Measurements from ENCODE around the gene LARP1.
"Not testable (repeated sequence)": the region's sequence is repeated elsewhere in the genome, so short reads cannot be mapped to it uniquely, and the experiment has no call there.

LARP1 gene

GRCh38 chr5:154817815-154818214 lies 62.6 kb downstream of the LARP1 start:
- Histone ChIP-seq H3K4me1 (ENCODE audit: insufficient read depth, low read length) (no peaks in the 10 kb centered on the region), H2AFZ (ENCODE audit: low read depth, low read length) (no peak overlapping the region), H3K4me3 (ENCODE audit: low read length) (no peak overlapping the region), H3K36me3 (ENCODE audit: insufficient read depth, low read length) (peaks cover 55% of the 10 kb centered on the region), H3K27me3 (ENCODE audit: insufficient read depth, low read length) (no peaks in the 10 kb centered on the region), H3K9me3 (ENCODE audit: low read length) (no peaks in the 10 kb centered on the region)

DNA sequence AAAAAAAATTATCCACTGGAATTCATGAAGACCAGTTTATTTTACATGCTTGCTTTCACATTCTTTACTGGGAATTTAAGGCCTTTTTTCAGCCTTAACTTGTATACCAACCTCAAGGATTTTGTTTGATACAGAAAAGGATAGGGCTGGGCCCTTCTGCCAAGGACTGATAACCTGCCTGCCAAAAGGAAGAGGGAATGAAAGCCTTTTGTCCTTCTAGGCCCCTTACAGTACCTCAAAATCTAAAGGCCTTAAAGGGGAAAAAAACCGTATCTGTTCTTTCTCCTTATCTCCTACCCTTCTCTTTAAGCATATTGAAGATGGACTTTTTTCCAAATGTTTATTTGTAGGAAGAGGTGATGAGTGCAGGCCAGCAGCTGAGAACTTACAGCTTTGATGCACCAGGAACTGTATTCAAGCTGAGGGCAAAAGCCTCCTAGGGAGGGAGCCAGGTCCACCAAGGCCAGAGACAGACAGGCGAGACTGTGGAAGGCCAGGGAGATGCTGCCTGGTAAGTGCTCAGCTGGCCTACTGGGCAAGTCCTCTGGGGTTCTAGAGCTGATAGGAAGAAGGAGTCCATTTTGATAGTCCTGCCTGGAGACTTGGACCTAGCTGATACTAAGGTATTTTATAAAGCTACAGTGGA lies 63.4 kb downstream of the LARP1 start:
- H3K4me1 ChIP-seq (ENCODE audit: insufficient read depth, low read length), result no peaks in the 10 kb centered on the region
- H2AFZ ChIP-seq (ENCODE audit: low read depth, low read length), result no peak overlapping the region
- H3K4me3 ChIP-seq (ENCODE audit: low read length), result no peak overlapping the region
- H3K9me3 ChIP-seq (ENCODE audit: low read length), result no peaks in the 10 kb centered on the region
- peaks cover 52% of the 10 kb centered on the region for H3K36me3 ChIP-seq (ENCODE audit: insufficient read depth, low read length)
- H3K27me3 ChIP-seq (ENCODE audit: insufficient read depth, low read length), result no peaks in the 10 kb centered on the region

- Histone ChIP-seq H2AFZ (ENCODE audit: low read depth, low read length) (no peak overlapping the region), H3K4me1 (ENCODE audit: insufficient read depth, low read length) (no peaks in the 10 kb centered on the region), H3K4me3 (ENCODE audit: low read length) (no peak overlapping the region), H3K27me3 (ENCODE audit: insufficient read depth, low read length) (no peaks in the 10 kb centered on the region), H3K36me3 (ENCODE audit: insufficient read depth, low read length) (peaks cover 50% of the 10 kb centered on the region), H3K9me3 (ENCODE audit: low read length) (no peaks in the 10 kb centered on the region)
These were observed 64.4 kb downstream of the LARP1 start for GRCh38 chr5:154819546-154819945.

DNA sequence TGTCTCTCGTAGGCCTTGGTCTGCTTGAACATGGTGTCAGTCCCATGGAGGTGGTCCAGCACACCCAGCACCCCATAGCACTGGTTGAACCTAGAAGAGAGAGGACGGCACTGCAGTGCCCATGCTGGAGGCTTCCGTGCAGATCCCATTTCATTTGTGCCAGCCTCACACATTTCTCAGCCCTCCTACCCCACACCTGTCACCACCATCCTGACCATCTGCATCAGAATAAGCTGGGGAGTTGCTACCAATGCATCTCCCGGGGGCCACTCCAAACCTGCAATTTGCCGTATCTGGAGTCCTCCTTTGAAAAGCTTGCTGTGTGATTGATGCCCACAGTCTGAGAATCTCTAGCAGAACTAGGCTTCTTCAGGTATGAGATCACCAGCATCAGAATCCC lies 65.2 kb downstream of the LARP1 start:
- Histone ChIP-seq H3K27me3 (ENCODE audit: insufficient read depth, low read length) (no peaks in the 10 kb centered on the region), H3K36me3 (ENCODE audit: insufficient read depth, low read length) (peaks cover 43% of the 10 kb centered on the region), H3K4me3 (ENCODE audit: low read length) (no peak overlapping the region), H3K9me3 (ENCODE audit: low read length) (no peaks in the 10 kb centered on the region), H2AFZ (ENCODE audit: low read depth, low read length) (no peak overlapping the region), H3K4me1 (ENCODE audit: insufficient read depth, low read length) (no peaks in the 10 kb centered on the region)

GRCh38 chr5:154822896-154823295 lies 67.7 kb downstream of the LARP1 start:
- H2AFZ ChIP-seq (ENCODE audit: low read depth, low read length), result not testable (repeated sequence)

GRCh38 chr5:154823605-154824004 lies 68.4 kb downstream of the LARP1 start:
- Histone ChIP-seq H3K4me1 (ENCODE audit: insufficient read depth, low read length) (no peaks in the 10 kb centered on the region), H3K27me3 (ENCODE audit: insufficient read depth, low read length) (no peaks in the 10 kb centered on the region), H2AFZ (ENCODE audit: low read depth, low read length) (no peak overlapping the region), H3K36me3 (ENCODE audit: insufficient read depth, low read length) (peaks cover 27% of the 10 kb centered on the region), H3K9me3 (ENCODE audit: low read length) (no peaks in the 10 kb centered on the region), H3K4me3 (ENCODE audit: low read length) (no peak overlapping the region)

More at GRCh38 chr5:154822896-154823295, 67.7 kb downstream of the LARP1 start:
- H3K27me3 ChIP-seq (ENCODE audit: insufficient read depth, low read length); H3K4me1 ChIP-seq (ENCODE audit: insufficient read depth, low read length); H3K9me3 ChIP-seq (ENCODE audit: low read length); H3K4me3 ChIP-seq (ENCODE audit: low read length): not testable (repeated sequence)
- peaks cover 23% of the 10 kb centered on the region for H3K36me3 ChIP-seq (ENCODE audit: insufficient read depth, low read length)

GRCh38 chr5:154824070-154824469 lies 68.9 kb downstream of the LARP1 start:
- Histone ChIP-seq H3K27me3 (ENCODE audit: insufficient read depth, low read length) (no peaks in the 10 kb centered on the region), H2AFZ (ENCODE audit: low read depth, low read length) (no peak overlapping the region), H3K36me3 (ENCODE audit: insufficient read depth, low read length) (peaks cover 25% of the 10 kb centered on the region), H3K9me3 (ENCODE audit: low read length) (no peaks in the 10 kb centered on the region), H3K4me3 (ENCODE audit: low read length) (no peak overlapping the region), H3K4me1 (ENCODE audit: insufficient read depth, low read length) (no peaks in the 10 kb centered on the region)

GRCh38 chr5:154829181-154829588 lies 74.0 kb downstream of the LARP1 start:
- H3K4me1 ChIP-seq (ENCODE audit: insufficient read depth, low read length), result no peaks in the 10 kb centered on the region
- no peaks in the 10 kb centered on the region for H3K27me3 ChIP-seq (ENCODE audit: insufficient read depth, low read length)
- no peaks in the 10 kb centered on the region for H3K9me3 ChIP-seq (ENCODE audit: low read length)
- peaks cover 29% of the 10 kb centered on the region for H3K36me3 ChIP-seq (ENCODE audit: insufficient read depth, low read length)
- H3K4me3 ChIP-seq (ENCODE audit: low read length), result no peak overlapping the region
- no peak overlapping the region for H2AFZ ChIP-seq (ENCODE audit: low read depth, low read length)

DNA sequence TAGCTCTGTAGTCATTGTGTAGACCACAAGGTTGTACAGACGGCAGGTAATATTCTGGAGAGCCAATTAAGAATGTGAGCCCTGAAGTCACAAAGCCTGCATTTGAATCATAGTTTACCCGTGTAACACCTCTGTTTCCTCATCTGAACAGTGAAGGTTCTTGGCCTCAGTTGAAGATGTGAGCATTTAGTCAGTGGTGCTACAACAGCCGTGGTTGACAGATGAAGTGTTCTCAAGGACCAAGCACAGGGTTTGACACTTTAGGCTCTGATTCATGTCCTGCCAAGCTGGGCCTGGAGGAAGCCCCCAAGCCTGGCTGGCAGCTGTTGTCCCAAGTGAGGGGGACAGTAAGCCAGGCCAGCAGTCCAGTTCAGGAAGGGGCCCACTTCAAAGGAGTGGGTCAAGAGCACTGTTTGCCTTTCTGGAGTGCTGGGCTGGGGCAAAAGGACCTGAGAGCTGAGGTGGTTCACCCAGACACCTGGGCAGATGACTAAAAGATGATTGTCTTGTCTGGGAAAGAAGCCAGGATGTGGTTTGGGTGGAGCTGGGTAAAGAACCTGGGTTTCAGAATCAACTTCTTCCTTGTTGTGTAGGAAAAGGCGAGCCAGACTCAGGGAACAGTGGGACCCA lies 74.5 kb downstream of the LARP1 start:
- Histone ChIP-seq H3K4me3 (ENCODE audit: low read length) (no peak overlapping the region), H2AFZ (ENCODE audit: low read depth, low read length) (no peak overlapping the region), H3K27me3 (ENCODE audit: insufficient read depth, low read length) (no peaks in the 10 kb centered on the region), H3K4me1 (ENCODE audit: insufficient read depth, low read length) (no peaks in the 10 kb centered on the region), H3K36me3 (ENCODE audit: insufficient read depth, low read length) (peaks cover 28% of the 10 kb centered on the region), H3K9me3 (ENCODE audit: low read length) (no peaks in the 10 kb centered on the region)

DNA sequence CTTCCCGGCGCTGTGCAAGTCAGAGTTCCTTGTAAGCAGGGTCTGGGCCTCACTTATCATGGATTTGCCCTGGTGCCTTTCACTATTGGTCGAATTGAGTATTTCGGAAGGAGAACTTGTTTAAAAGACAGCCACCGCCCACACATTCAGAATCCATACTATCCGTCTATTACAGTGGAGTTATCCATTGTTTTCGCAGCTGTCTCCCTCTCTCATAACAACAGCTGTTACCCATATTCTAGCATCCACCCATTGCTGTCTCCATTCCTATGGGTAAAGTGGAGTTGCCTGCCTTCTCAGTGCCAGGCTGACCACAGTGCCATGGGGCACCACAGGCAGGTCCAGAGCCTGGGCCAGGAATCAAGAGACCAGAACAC lies 75.0 kb downstream of the LARP1 start:
- Histone ChIP-seq H3K27me3 (ENCODE audit: insufficient read depth, low read length) (no peaks in the 10 kb centered on the region), H3K4me3 (ENCODE audit: low read length) (no peak overlapping the region), H3K4me1 (ENCODE audit: insufficient read depth, low read length) (no peaks in the 10 kb centered on the region), H2AFZ (ENCODE audit: low read depth, low read length) (no peak overlapping the region), H3K9me3 (ENCODE audit: low read length) (no peaks in the 10 kb centered on the region), H3K36me3 (ENCODE audit: insufficient read depth, low read length) (peaks cover 28% of the 10 kb centered on the region)

- H3K36me3 ChIP-seq (ENCODE audit: insufficient read depth, low read length), result peaks cover 28% of the 10 kb centered on the region
- no peak overlapping the region for H2AFZ ChIP-seq (ENCODE audit: low read depth, low read length)
- H3K4me1 ChIP-seq (ENCODE audit: insufficient read depth, low read length), result no peaks in the 10 kb centered on the region
- no peaks in the 10 kb centered on the region for H3K9me3 ChIP-seq (ENCODE audit: low read length)
- no peak overlapping the region for H3K4me3 ChIP-seq (ENCODE audit: low read length)
- H3K27me3 ChIP-seq (ENCODE audit: insufficient read depth, low read length), result no peaks in the 10 kb centered on the region
These were observed 75.4 kb downstream of the LARP1 start for GRCh38 chr5:154830596-154830995.

- no peaks in the 10 kb centered on the region for H3K27me3 ChIP-seq (ENCODE audit: insufficient read depth, low read length)
- no peak overlapping the region for H2AFZ ChIP-seq (ENCODE audit: low read depth, low read length)
- no peak overlapping the region for H3K4me3 ChIP-seq (ENCODE audit: low read length)
- H3K9me3 ChIP-seq (ENCODE audit: low read length), result no peaks in the 10 kb centered on the region
- peaks cover 28% of the 10 kb centered on the region for H3K36me3 ChIP-seq (ENCODE audit: insufficient read depth, low read length)
- no peaks in the 10 kb centered on the region for H3K4me1 ChIP-seq (ENCODE audit: insufficient read depth, low read length)
These were observed 76.3 kb downstream of the LARP1 start for GRCh38 chr5:154831451-154831850.

- not testable (repeated sequence) for H3K4me3 ChIP-seq (ENCODE audit: low read length); H3K4me1 ChIP-seq (ENCODE audit: insufficient read depth, low read length)
- peaks cover 24% of the 10 kb centered on the region for H3K36me3 ChIP-seq (ENCODE audit: insufficient read depth, low read length)
These were observed 77.6 kb downstream of the LARP1 start for GRCh38 chr5:154832804-154833203.

GRCh38 chr5:154834053-154834452 lies 78.9 kb downstream of the LARP1 start:
- Histone ChIP-seq H3K9me3 (ENCODE audit: low read length) (no peaks in the 10 kb centered on the region), H3K4me1 (ENCODE audit: insufficient read depth, low read length) (no peaks in the 10 kb centered on the region), H3K27me3 (ENCODE audit: insufficient read depth, low read length) (no peaks in the 10 kb centered on the region), H2AFZ (ENCODE audit: low read depth, low read length) (no peak overlapping the region), H3K36me3 (ENCODE audit: insufficient read depth, low read length) (peaks cover 20% of the 10 kb centered on the region), H3K4me3 (ENCODE audit: low read length) (no peak overlapping the region)

More at GRCh38 chr5:154832804-154833203, 77.6 kb downstream of the LARP1 start:
- not testable (repeated sequence) for H3K9me3 ChIP-seq (ENCODE audit: low read length); H2AFZ ChIP-seq (ENCODE audit: low read depth, low read length); H3K27me3 ChIP-seq (ENCODE audit: insufficient read depth, low read length)

Measured in neuron (in vitro differentiated cells).